WTC11 (cell line): ENCODE data around the gene RREB1.

ENCODE experiments used
- ATF6 ChIP-seq: sonication (generic); formaldehyde crosslinking; IDR thresholded peaks from 2 replicates; pipeline ENCODE4 v1.8.1; 2023; ENCODE audit warnings: mild to moderate bottlenecking, missing genetic modification reagents
- CREB1 ChIP-seq: sonication (generic); formaldehyde crosslinking; IDR thresholded peaks from 2 replicates; pipeline ENCODE4 v1.8.0; 2023; ENCODE audit warnings: mild to moderate bottlenecking, missing genetic modification reagents
- CTCF ChIP-seq: fragments of 200-600 bp; IDR thresholded peaks from 2 replicates; pipeline ENCODE4 v1.8.0; 2022; ENCODE audit warnings: antibody characterized with exemption
- E2F5 ChIP-seq: sonication (generic); formaldehyde crosslinking; IDR thresholded peaks from 2 replicates; pipeline ENCODE4 v1.8.1; 2022; ENCODE audit warnings: mild to moderate bottlenecking, moderate library complexity, missing genetic modification reagents
- ESRRA ChIP-seq: sonication (generic); formaldehyde crosslinking; IDR thresholded peaks from 2 replicates; pipeline ENCODE4 v1.8.1; 2022; ENCODE audit warnings: mild to moderate bottlenecking, missing genetic modification reagents, borderline replicate concordance
- GABPB1 ChIP-seq: sonication (generic); formaldehyde crosslinking; IDR thresholded peaks from 2 replicates; pipeline ENCODE4 v1.8.1; 2023; ENCODE audit warnings: mild to moderate bottlenecking, missing genetic modification reagents
- IRF2 ChIP-seq: sonication (generic); formaldehyde crosslinking; IDR thresholded peaks from 2 replicates; pipeline ENCODE4 v1.8.0; 2022; ENCODE audit warnings: low read depth, missing genetic modification reagents, borderline replicate concordance
- JUN ChIP-seq: sonication (generic); formaldehyde crosslinking; IDR thresholded peaks from 2 replicates; pipeline ENCODE4 v1.8.0; 2023; ENCODE audit warnings: mild to moderate bottlenecking, missing genetic modification reagents
- RELA ChIP-seq: sonication (generic); formaldehyde crosslinking; IDR thresholded peaks from 2 replicates; pipeline ENCODE4 v1.8.1; 2022; ENCODE audit warnings: missing genetic modification reagents, mild to moderate bottlenecking, borderline replicate concordance
- SMAD3 ChIP-seq: sonication (generic); formaldehyde crosslinking; IDR thresholded peaks from 2 replicates; pipeline ENCODE4 v1.8.0; 2022; ENCODE audit warnings: missing genetic modification reagents, mild to moderate bottlenecking, borderline replicate concordance
- TEAD4 ChIP-seq: sonication (generic); formaldehyde crosslinking; IDR thresholded peaks from 2 replicates; pipeline ENCODE4 v1.8.0; 2022; ENCODE audit warnings: mild to moderate bottlenecking, missing genetic modification reagents
- ZNF138 ChIP-seq: sonication (generic); formaldehyde crosslinking; conservative IDR thresholded peaks from 2 replicates; pipeline ENCODE4 v1.8.1; 2022; ENCODE audit warnings: mild to moderate bottlenecking, moderate library complexity, missing genetic modification reagents
- TF ChIP-seq, protein P1 (sequence below): sonication (generic); formaldehyde crosslinking; IDR thresholded peaks from 2 replicates; pipeline ENCODE4 v1.8.1; 2023; ENCODE audit warnings: mild to moderate bottlenecking, missing genetic modification reagents, moderate library complexity
- TF ChIP-seq, protein P2 (sequence below): sonication (generic); formaldehyde crosslinking; IDR thresholded peaks from 2 replicates; pipeline ENCODE4 v1.8.0; 2022; ENCODE audit warnings: mild to moderate bottlenecking, missing genetic modification reagents

DNA sequence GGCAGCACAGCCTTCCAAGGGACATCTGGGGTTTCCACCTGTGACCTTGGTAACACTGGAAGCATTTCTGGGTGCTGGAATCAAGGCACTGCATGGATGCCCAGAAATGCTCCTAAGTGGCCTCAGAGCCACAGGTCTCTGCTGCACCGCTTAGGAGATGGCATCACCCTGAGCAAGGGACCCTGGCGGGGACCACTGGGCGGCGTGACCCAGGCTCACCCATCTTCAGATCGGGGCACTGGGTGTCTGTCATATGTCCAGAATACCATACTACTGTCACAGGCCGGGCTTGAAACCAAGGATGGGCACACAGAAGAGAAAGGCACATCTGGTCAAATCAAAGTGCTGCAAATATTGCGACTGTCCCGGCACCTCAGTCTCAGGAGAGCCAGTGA lies 159.3 kb downstream of the RREB1 start:
- TF ChIP-seq SMAD3 (no peak), CTCF (no peak), ESRRA (no peak), IRF2 (no peak), JUN (CRISPR knock-in tag) (no peak), ZNF138 (no peak), RELA (CRISPR knock-in tag) (no peak), E2F5 (CRISPR knock-in tag) (no peak), CREB1 (CRISPR knock-in tag) (no peak), TEAD4 (CRISPR knock-in tag) (no peak), ATF6 (CRISPR knock-in tag) (no peak), GABPB1 (CRISPR knock-in tag) (no peak)
- TF ChIP-seq, protein P1, sequence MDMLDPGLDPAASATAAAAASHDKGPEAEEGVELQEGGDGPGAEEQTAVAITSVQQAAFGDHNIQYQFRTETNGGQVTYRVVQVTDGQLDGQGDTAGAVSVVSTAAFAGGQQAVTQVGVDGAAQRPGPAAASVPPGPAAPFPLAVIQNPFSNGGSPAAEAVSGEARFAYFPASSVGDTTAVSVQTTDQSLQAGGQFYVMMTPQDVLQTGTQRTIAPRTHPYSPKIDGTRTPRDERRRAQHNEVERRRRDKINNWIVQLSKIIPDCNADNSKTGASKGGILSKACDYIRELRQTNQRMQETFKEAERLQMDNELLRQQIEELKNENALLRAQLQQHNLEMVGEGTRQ: no peak
- TF ChIP-seq, protein P2, sequence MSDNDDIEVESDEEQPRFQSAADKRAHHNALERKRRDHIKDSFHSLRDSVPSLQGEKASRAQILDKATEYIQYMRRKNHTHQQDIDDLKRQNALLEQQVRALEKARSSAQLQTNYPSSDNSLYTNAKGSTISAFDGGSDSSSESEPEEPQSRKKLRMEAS: no peak
